Body of pancreas (tissue), 4 donors: ENCODE results near the gene THADA. TPM values are rescaled to one million over a fixed set of nuclear protein-coding genes. Genes with fewer than 3 reads are reported as not detected.

Experiments
- ATAC-seq: fragments of 150-250 bp; one replicate; pipeline ENCODE4 v1.9.1; 2016
- DNase-seq, 4 donors: peaks; one replicate each; pipeline ENCODE4 v3.0.0-alpha.2; 2019
- H3K27ac ChIP-seq, 4 donors: fragments of 200-600 bp; sonication (generic); 1 replicate in 3 of 4; 2 replicates in 1 of 4; pipeline versions ENCODE4 v1.5.1 to v1.6.1; 2016 to 2019; ENCODE audit warnings: mild to moderate bottlenecking in 1 of 4, mixed read lengths in 1 of 4, moderate library complexity in 1 of 4
- H3K27me3 ChIP-seq, 2 donors: fragments of 200-600 bp; sonication (generic); one replicate each; pipeline ENCODE4 v1.6.0; 2016; ENCODE audit warnings: mild to moderate bottlenecking in 1 of 2
- H3K36me3 ChIP-seq, 2 donors: fragments of 200-600 bp; sonication (generic); replicated peaks in 1 of 2; 2 replicates each; pipeline ENCODE4 v1.5.1; 2016; ENCODE audit warnings: low read depth in 2 of 2; ENCODE audit not compliant: insufficient read depth in 1 of 2
- H3K4me1 ChIP-seq: fragments of 200-600 bp; sonication (generic); one replicate; pipeline ENCODE4 v1.6.0; 2016
- H3K4me3 ChIP-seq, 2 donors: fragments of 200-600 bp; sonication (generic); 1 replicate in 1 of 2; 2 replicates in 1 of 2; pipeline ENCODE4 v1.5.1; 2016 to 2019
- H3K9me3 ChIP-seq, 3 donors: fragments of 200-600 bp; sonication (generic); 1 replicate in 2 of 3; 2 replicates in 1 of 3; pipeline ENCODE4 v1.5.1; 2016
- CTCF ChIP-seq, 7 experiments: fragments of 450-650 bp in 4 of 7; fragments of 200-600 bp in 3 of 7; sonication (generic) in 3 of 7; IDR thresholded peaks; one replicate each; pipeline ENCODE4 v1.5.1; 2016 to 2019; ENCODE audit warnings: antibody characterized with exemption in 7 of 7
- POLR2A ChIP-seq, 3 donors: fragments of 450-650 bp; IDR thresholded peaks; one replicate each; pipeline ENCODE4 v1.6.1; 2016; ENCODE audit warnings: antibody characterized with exemption in 3 of 3, mild to moderate bottlenecking in 2 of 3
- WGBS, 2 donors: methylation state at CpG; one replicate each; pipeline ENCODE4 v1.1.5; 2017; 5-methylcytosine and 5-hydroxymethylcytosine counted together
- intact Hi-C: fragments of 100-400 bp; cut with DNase I; formaldehyde crosslinking; loops from one replicate; pipeline ENCODE4 v1.15.1; 2023
- total RNA-seq, 2 donors: library from RNA; depleted of rRNA; stranded (reverse); fragments of >200 nt; gene quantifications; one replicate each; pipeline ENCODE4 v1.1.0, GENCODE V29; 2016

The THADA gene, protein sequence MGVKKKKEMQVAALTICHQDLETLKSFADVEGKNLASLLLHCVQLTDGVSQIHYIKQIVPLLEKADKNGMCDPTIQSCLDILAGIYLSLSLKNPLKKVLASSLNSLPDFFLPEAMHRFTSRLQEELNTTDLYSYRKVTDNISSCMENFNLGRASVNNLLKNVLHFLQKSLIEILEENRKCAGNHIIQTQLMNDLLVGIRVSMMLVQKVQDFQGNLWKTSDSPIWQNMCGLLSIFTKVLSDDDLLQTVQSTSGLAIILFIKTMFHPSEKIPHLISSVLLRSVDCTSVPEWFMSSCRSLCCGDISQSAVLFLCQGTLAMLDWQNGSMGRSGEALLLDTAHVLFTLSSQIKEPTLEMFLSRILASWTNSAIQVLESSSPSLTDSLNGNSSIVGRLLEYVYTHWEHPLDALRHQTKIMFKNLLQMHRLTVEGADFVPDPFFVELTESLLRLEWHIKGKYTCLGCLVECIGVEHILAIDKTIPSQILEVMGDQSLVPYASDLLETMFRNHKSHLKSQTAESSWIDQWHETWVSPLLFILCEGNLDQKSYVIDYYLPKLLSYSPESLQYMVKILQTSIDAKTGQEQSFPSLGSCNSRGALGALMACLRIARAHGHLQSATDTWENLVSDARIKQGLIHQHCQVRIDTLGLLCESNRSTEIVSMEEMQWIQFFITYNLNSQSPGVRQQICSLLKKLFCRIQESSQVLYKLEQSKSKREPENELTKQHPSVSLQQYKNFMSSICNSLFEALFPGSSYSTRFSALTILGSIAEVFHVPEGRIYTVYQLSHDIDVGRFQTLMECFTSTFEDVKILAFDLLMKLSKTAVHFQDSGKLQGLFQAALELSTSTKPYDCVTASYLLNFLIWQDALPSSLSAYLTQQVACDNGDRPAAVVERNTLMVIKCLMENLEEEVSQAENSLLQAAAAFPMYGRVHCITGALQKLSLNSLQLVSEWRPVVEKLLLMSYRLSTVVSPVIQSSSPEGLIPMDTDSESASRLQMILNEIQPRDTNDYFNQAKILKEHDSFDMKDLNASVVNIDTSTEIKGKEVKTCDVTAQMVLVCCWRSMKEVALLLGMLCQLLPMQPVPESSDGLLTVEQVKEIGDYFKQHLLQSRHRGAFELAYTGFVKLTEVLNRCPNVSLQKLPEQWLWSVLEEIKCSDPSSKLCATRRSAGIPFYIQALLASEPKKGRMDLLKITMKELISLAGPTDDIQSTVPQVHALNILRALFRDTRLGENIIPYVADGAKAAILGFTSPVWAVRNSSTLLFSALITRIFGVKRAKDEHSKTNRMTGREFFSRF (N-terminal part only)
- 10 to 100 TPM; 27.5 to 41.9 TPM for total RNA-seq

DNA sequence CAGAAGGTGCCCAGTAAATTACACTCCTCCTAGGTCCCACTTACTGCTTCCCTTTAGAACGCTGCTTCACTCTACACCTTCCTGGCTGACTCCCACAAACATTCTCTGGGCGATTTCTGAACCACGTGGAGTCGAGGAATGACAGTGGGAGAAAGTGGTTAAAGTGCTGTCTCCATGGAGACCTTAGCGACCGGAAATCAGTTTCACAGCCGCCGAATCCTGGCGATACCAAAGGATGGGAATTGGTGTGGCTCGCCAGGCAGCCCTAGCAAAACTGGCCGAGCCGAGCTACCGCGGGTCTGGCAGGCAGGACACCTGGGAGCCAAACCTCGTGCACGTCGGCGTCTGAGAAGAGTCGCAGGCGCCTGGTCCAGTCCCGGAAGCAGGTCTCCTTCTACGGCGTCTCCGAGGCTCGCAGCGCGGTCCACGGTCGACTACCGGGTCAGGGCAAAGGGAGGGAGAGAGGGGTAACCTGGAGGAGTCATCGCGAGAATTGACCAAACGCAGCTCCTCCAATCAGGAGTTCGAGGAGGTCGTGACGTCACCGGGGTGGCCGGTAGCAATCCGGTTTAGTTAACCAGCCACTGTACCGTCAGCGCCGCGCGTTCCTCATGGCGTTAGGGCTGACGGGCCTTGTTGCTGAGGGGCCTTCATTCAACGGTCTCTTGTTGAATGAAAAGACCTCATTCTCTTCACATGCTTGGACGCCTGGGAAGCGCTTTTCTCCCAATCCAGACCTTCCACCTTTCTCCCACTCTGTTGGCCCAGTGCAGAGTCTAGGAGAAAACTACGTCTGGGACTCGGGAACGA, at the start of gene THADA:
TSS of gene THADA (minus strand) at position 436 of the 810 bp plus-strand sequence. CDS start 3,646 bp downstream, outside the sequence.
- peak within 1 kb of the TSS; percentile 71 to 92 (median 84) for H3K27ac ChIP-seq
- peak; percentile 99 to 100 (median 100) for DNase-seq
- H3K27me3 ChIP-seq: no peaks in the 10 kb centered on the region
- peaks cover 0 to 2% of the 10 kb centered on the region in 2 donors for H3K36me3 ChIP-seq
- H3K4me3 ChIP-seq: peak within 1 kb of the TSS; percentile 25 to 77
- ATAC-seq: peak; percentile 99
- TF ChIP-seq POLR2A (IDR thresholded peaks at IDR 0.05) (peak; percentile 88 to 98 (median 98)), CTCF (IDR thresholded peaks at IDR 0.05) (peak in 2 of 7 experiments; percentile 11 to 21)
- WGBS, 2 donors: 0% methylated on average over 22 to 52 of the region's 52 CpGs
- intact Hi-C loops: no loop called here
- peaks cover 11% of the 10 kb centered on the region for H3K4me1 ChIP-seq
- no peaks in the 10 kb centered on the region for H3K9me3 ChIP-seq

DNA sequence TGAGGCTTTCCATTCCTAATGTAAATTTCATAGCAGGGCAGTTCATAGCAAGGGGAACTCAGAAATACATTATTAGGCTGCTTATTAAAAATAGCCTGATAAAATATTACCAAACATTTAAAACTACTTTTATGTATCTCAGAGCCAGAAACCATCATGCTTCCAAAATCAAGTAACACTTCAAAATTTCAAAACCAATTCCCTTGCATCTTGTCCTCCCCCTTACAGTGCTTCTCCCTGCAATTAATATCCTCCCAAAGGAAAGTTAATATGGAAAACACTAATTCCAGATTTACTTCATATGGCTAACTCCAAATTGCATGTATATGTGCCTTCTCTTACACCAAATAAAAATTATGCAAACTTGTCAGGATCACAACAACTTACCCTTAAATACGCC, 47.8 kb upstream of the THADA start:
- intact Hi-C loops: no loop called here
- H3K4me1 ChIP-seq: no peaks in the 10 kb centered on the region
- WGBS, 2 donors: 93 to 100% methylated on average over 1 of the region's 1 CpG
- no peak for DNase-seq
- ATAC-seq: no peak
- H3K27ac ChIP-seq: no peak overlapping the region
- no peak overlapping the region for H3K4me3 ChIP-seq
- H3K36me3 ChIP-seq: no peaks in the 10 kb centered on the region
- TF ChIP-seq POLR2A (IDR thresholded peaks at IDR 0.05) (no peak), CTCF (IDR thresholded peaks at IDR 0.05) (no peak)
- H3K9me3 ChIP-seq: no peaks in the 10 kb centered on the region
- no peaks in the 10 kb centered on the region for H3K27me3 ChIP-seq

GRCh38 chr2:43642363-43642762, 46.5 kb upstream of the THADA start:
- TF ChIP-seq CTCF (IDR thresholded peaks at IDR 0.05) (no peak), POLR2A (IDR thresholded peaks at IDR 0.05) (no peak)
- Histone ChIP-seq H3K4me3 (no peak overlapping the region), H3K27me3 (no peaks in the 10 kb centered on the region), H3K9me3 (no peaks in the 10 kb centered on the region), H3K27ac (no peak overlapping the region), H3K36me3 (no peaks in the 10 kb centered on the region), H3K4me1 (peaks cover 8% of the 10 kb centered on the region)
- intact Hi-C loops: no loop called here
- ATAC-seq (no peak), DNase-seq (no peak)
- 35 to 39% methylated on average over 2 of the region's 2 CpGs for WGBS, 2 donors
